ENCODE measurements around the gene WWTR1. TPM values are rescaled to one million over a fixed set of nuclear protein-coding genes. Genes with fewer than 3 reads are reported as not detected.

The WWTR1 gene
- 15.0 and 18.1 TPM in 2 replicates for total RNA-seq
- long read RNA-seq, partial matches to known transcripts: 14 of 19 reads
- long read RNA-seq, other reads (novel, unspliced or antisense): 1 of 19 reads

GRCh38 chr3:149657926-149658743 is at the start of gene WWTR1:
TSS of gene WWTR1 (minus strand) at chr3:149658025. CDS start at chr3:149657306, 719 bp downstream.
- Mint-ChIP-seq H3K27me3 (peaks cover 17% of the 10 kb centered on the region), H3K9me3 (ENCODE audit: low read depth) (no peaks in the 10 kb centered on the region), H3K4me1 (ENCODE audit: low read depth) (peaks cover 22% of the 10 kb centered on the region), H3K36me3 (ENCODE audit: insufficient read depth) (peaks cover 4% of the 10 kb centered on the region), H3K4me3 (ENCODE audit: low read depth) (peak within 1 kb of the TSS; percentile 92), H3K27ac (peak within 1 kb of the TSS; percentile 99)
- TF ChIP-seq CTCF (IDR thresholded peaks at IDR 0.05; ENCODE audit: unreplicated experiment): no peak
- DNase-seq (ENCODE audit: low spot score, unreplicated experiment): peak; percentile 67

- no peaks in the 10 kb centered on the region for H3K4me1 Mint-ChIP-seq (ENCODE audit: low read depth)
- H3K4me3 Mint-ChIP-seq (ENCODE audit: low read depth): no peak overlapping the region
- no peak for TF ChIP-seq CTCF (IDR thresholded peaks at IDR 0.05; ENCODE audit: unreplicated experiment)
- H3K27me3 Mint-ChIP-seq: no peaks in the 10 kb centered on the region
- no peaks in the 10 kb centered on the region for H3K36me3 Mint-ChIP-seq (ENCODE audit: insufficient read depth)
- no peaks in the 10 kb centered on the region for H3K9me3 Mint-ChIP-seq (ENCODE audit: low read depth)
- H3K27ac Mint-ChIP-seq: no peak overlapping the region
- DNase-seq (ENCODE audit: low spot score, unreplicated experiment): no peak
Measured at GRCh38 chr3:149706905-149707304, 49.1 kb upstream of the WWTR1 start.

GRCh38 chr3:149705416-149705815 is 47.6 kb upstream of the WWTR1 start:
- no peak for TF ChIP-seq CTCF (IDR thresholded peaks at IDR 0.05; ENCODE audit: unreplicated experiment)
- Mint-ChIP-seq H3K4me1 (ENCODE audit: low read depth) (no peaks in the 10 kb centered on the region), H3K27me3 (no peaks in the 10 kb centered on the region), H3K9me3 (ENCODE audit: low read depth) (no peaks in the 10 kb centered on the region), H3K4me3 (ENCODE audit: low read depth) (no peak overlapping the region), H3K27ac (no peak overlapping the region), H3K36me3 (ENCODE audit: insufficient read depth) (no peaks in the 10 kb centered on the region)
- no peak for DNase-seq (ENCODE audit: low spot score, unreplicated experiment)

GRCh38 chr3:149703466-149703865 is 45.6 kb upstream of the WWTR1 start:
- H3K36me3 Mint-ChIP-seq (ENCODE audit: insufficient read depth): peaks cover 2% of the 10 kb centered on the region
- no peaks in the 10 kb centered on the region for H3K4me1 Mint-ChIP-seq (ENCODE audit: low read depth)
- no peak for TF ChIP-seq CTCF (IDR thresholded peaks at IDR 0.05; ENCODE audit: unreplicated experiment)
- no peak overlapping the region for H3K4me3 Mint-ChIP-seq (ENCODE audit: low read depth)
- H3K27ac Mint-ChIP-seq: no peak overlapping the region
- DNase-seq (ENCODE audit: low spot score, unreplicated experiment): no peak
- no peaks in the 10 kb centered on the region for H3K27me3 Mint-ChIP-seq
- peaks cover under 1% of the 10 kb centered on the region for H3K9me3 Mint-ChIP-seq (ENCODE audit: low read depth)

GRCh38 chr3:149702691-149703441 is 45.0 kb upstream of the WWTR1 start:
- peaks cover 2% of the 10 kb centered on the region for H3K36me3 Mint-ChIP-seq (ENCODE audit: insufficient read depth)
- no peak overlapping the region for H3K27ac Mint-ChIP-seq
- no peak for TF ChIP-seq CTCF (IDR thresholded peaks at IDR 0.05; ENCODE audit: unreplicated experiment)
- no peak for DNase-seq (ENCODE audit: low spot score, unreplicated experiment)
- H3K4me1 Mint-ChIP-seq (ENCODE audit: low read depth): no peaks in the 10 kb centered on the region
- no peaks in the 10 kb centered on the region for H3K27me3 Mint-ChIP-seq
- no peak overlapping the region for H3K4me3 Mint-ChIP-seq (ENCODE audit: low read depth)
- H3K9me3 Mint-ChIP-seq (ENCODE audit: low read depth): peaks cover 6% of the 10 kb centered on the region

Measured in progenitor cell of endocrine pancreas (in vitro differentiated cells).